ENCODE results near the gene MTCL3.
A peak's percentile ranks its signal among the peaks of the same experiment; 100 is the strongest.

MTCL3 gene

DNA sequence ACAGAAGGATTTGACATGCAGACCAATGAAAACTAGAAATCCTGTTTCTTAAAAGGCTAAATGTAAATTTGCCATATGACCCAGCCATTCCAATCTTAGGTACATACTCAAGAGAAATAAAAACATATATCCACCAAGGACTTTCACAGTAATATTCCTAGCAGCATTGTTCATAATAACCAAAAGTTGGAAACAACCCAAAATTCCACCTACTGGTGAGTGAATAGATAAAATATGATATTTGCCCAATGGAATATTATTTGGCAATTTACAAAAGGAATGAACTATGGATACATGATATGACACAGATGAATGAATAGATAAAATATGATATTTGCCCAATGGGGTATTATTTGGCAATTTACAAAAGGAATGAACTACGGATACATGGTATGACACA lies 22.7 kb downstream of the MTCL3 start:
- no peak overlapping the region for H3K4me3 Mint-ChIP-seq
- H3K36me3 Mint-ChIP-seq (ENCODE audit: low read depth) = no peaks in the 10 kb centered on the region
- H3K27me3 Mint-ChIP-seq = no peaks in the 10 kb centered on the region
- no peak for DNase-seq
- no peaks in the 10 kb centered on the region for H3K4me1 Mint-ChIP-seq (ENCODE audit: low read depth)
- H3K9me3 Mint-ChIP-seq = no peaks in the 10 kb centered on the region
- no peak overlapping the region for H3K27ac Mint-ChIP-seq

DNA sequence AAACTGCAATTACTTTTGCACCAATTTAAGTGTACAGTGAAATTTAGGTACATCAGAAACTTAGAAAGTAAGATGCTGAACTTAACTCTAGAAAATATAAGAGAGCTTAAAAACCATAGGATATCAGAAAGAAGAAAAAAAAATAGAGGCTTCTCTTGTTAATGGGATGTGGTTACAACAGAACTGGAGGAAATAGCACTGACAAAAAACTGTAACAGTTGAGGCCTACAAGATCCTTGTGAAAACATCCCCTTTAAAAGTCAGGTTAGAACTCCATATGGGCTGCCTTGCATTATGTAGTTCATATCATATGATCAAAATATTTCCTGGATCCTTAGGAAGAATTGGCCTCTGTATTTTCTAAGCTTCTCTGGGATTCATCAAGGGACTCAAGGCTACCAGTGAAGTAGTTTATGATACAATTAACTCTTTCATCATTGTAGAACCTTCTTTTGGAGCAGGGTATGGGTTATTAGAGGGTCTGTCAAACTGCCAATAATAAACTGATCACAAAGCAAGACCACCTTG lies 24.8 kb downstream of the MTCL3 start:
- Mint-ChIP-seq H3K27me3 (no peaks in the 10 kb centered on the region), H3K27ac (no peak overlapping the region), H3K4me1 (ENCODE audit: low read depth) (no peaks in the 10 kb centered on the region), H3K36me3 (ENCODE audit: low read depth) (peaks cover 6% of the 10 kb centered on the region), H3K9me3 (no peaks in the 10 kb centered on the region), H3K4me3 (no peak overlapping the region)
- no peak for DNase-seq

DNA sequence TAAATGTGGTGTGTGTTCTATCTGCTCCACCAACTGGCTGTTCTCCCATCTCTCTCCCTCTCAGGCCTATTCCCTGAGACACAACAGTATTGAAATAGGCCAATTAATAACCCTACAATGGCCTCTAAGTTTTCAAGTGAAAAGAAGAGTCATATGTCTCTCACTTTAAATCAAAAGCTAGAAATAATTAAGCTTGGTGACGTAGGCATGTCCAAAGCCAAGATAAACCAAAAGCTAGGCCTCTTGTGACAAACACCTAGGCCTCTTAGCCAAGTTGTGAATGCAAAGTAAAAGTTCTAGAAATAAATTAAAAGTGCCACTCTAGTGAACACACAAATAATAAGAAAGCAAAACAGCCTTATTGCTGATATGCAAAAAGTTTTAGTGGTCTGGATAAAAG lies 29.9 kb downstream of the MTCL3 start:
- Mint-ChIP-seq H3K4me3 (no peak overlapping the region), H3K36me3 (ENCODE audit: low read depth) (peaks cover 13% of the 10 kb centered on the region), H3K27ac (no peak overlapping the region), H3K27me3 (no peaks in the 10 kb centered on the region), H3K9me3 (peaks cover 4% of the 10 kb centered on the region), H3K4me1 (ENCODE audit: low read depth) (peaks cover 19% of the 10 kb centered on the region)
- no peak for DNase-seq

GRCh38 chr6:127486934-127487333 lies 32.2 kb downstream of the MTCL3 start:
- Mint-ChIP-seq H3K9me3 (peaks cover 4% of the 10 kb centered on the region), H3K27me3 (no peaks in the 10 kb centered on the region), H3K4me3 (no peak overlapping the region), H3K4me1 (ENCODE audit: low read depth) (peaks cover 35% of the 10 kb centered on the region), H3K36me3 (ENCODE audit: low read depth) (peaks cover 17% of the 10 kb centered on the region), H3K27ac (no peak overlapping the region)
- DNase-seq = no peak

DNA sequence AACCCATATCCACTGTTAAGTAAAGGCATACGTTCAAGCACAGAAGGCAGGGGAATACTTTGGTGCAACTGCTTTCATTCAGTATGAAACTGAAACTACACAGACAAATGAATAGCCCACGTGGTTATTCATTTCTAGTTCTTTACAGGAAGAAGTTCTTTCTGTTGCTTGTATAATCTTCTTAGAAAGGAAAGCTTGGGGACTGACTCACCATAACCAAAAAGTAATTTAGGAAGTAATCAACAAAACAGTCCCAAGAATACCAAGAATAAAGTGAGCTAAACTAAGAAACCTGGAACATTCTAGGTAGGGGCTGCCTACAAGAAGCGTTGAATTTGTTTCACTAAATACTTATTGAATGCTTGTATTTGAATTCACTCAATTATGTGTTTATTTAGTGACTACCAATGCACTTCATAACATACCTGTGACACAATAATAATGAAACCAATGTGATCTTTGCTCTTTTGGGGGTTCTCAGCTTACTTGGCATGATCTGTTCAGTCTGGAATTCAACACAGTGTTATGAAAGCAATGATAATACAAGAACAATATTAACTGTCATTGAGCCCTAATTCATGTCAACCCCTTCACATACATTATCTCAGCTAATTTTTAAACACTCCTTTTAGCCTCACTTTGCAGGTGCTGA lies 34.8 kb downstream of the MTCL3 start:
- Mint-ChIP-seq H3K9me3 (peaks cover 4% of the 10 kb centered on the region), H3K4me3 (peak overlapping the region; percentile 46), H3K27ac (peak overlapping the region; percentile 86), H3K27me3 (no peaks in the 10 kb centered on the region), H3K4me1 (ENCODE audit: low read depth) (peaks cover 37% of the 10 kb centered on the region), H3K36me3 (ENCODE audit: low read depth) (peaks cover 15% of the 10 kb centered on the region)
- DNase-seq = no peak

DNA sequence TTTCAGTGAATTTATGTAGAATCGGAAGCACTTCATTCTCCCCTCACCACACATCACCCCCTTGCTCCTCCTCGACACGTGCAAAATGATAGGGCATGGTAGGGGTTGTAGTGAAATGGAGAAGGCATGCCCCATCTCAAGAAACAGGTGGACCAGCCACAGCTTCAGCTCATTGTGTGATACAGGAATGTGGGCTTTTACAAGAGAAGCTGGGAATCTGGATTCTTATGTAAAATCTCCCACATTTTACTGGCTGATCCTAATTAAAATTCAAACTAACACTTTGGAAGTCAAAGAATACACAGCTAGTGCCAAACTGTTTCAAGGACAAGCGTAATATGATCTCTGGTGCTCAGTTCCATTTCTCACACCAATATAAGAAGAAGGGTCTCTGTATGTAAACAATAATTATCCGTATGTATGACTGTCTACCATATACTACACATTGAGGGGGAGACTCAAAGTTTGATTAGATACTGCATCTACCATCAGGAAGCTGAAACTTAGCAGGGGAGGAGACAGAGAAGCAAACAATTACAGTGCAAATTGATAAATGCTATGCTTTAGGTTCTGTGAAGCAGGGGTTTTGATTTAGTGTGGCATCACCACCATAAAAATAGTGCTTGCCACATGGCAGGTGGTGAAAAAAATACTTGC lies 35.6 kb downstream of the MTCL3 start:
- H3K4me1 Mint-ChIP-seq (ENCODE audit: low read depth) = peaks cover 37% of the 10 kb centered on the region
- DNase-seq = no peak
- H3K4me3 Mint-ChIP-seq = peak overlapping the region; percentile 46
- H3K36me3 Mint-ChIP-seq (ENCODE audit: low read depth) = peaks cover 17% of the 10 kb centered on the region
- no peaks in the 10 kb centered on the region for H3K27me3 Mint-ChIP-seq
- peaks cover 4% of the 10 kb centered on the region for H3K9me3 Mint-ChIP-seq
- H3K27ac Mint-ChIP-seq = peak overlapping the region; percentile 86

GRCh38 chr6:127482325-127482724 lies 36.8 kb downstream of the MTCL3 start:
- H3K9me3 Mint-ChIP-seq = peaks cover 4% of the 10 kb centered on the region
- H3K36me3 Mint-ChIP-seq (ENCODE audit: low read depth) = peaks cover 20% of the 10 kb centered on the region
- H3K27me3 Mint-ChIP-seq = no peaks in the 10 kb centered on the region
- H3K27ac Mint-ChIP-seq = no peak overlapping the region
- H3K4me3 Mint-ChIP-seq = no peak overlapping the region
- H3K4me1 Mint-ChIP-seq (ENCODE audit: low read depth) = peaks cover 37% of the 10 kb centered on the region
- no peak for DNase-seq

- Mint-ChIP-seq H3K4me1 (ENCODE audit: low read depth) (peaks cover 37% of the 10 kb centered on the region), H3K4me3 (no peak overlapping the region), H3K36me3 (ENCODE audit: low read depth) (peaks cover 20% of the 10 kb centered on the region), H3K27me3 (no peaks in the 10 kb centered on the region), H3K27ac (no peak overlapping the region), H3K9me3 (peaks cover 4% of the 10 kb centered on the region)
- DNase-seq = no peak
Observed at GRCh38 chr6:127481628-127482027, 37.5 kb downstream of the MTCL3 start.

- H3K4me1 Mint-ChIP-seq (ENCODE audit: low read depth) = peaks cover 37% of the 10 kb centered on the region
- H3K27me3 Mint-ChIP-seq = no peaks in the 10 kb centered on the region
- no peak for DNase-seq
- H3K27ac Mint-ChIP-seq = no peak overlapping the region
- H3K4me3 Mint-ChIP-seq = no peak overlapping the region
- H3K9me3 Mint-ChIP-seq = peaks cover 4% of the 10 kb centered on the region
- H3K36me3 Mint-ChIP-seq (ENCODE audit: low read depth) = peaks cover 25% of the 10 kb centered on the region
Observed at GRCh38 chr6:127481111-127481510, 38.0 kb downstream of the MTCL3 start.

DNA sequence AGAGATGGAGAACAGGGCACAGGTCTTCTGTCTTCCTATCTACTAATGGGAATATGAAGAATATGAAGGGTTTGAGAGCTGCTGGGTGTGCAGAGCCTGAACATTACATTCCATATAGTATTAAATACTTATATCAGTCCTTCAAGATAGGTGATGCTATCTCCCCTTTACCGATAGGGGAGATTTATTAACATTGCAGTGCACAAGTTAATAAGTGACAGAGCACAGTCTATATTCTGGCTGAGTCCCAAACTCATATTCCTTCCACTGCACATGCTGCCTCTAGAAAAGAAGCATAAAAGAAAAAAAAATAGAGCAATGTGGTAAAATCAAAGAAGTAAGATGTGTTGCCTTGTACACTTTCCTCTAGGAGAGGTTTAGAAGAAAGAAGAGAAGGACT lies 41.5 kb downstream of the MTCL3 start:
- DNase-seq = no peak
- Mint-ChIP-seq H3K4me1 (ENCODE audit: low read depth) (peaks cover 7% of the 10 kb centered on the region), H3K27ac (no peak overlapping the region), H3K27me3 (no peaks in the 10 kb centered on the region), H3K9me3 (no peaks in the 10 kb centered on the region), H3K4me3 (no peak overlapping the region), H3K36me3 (ENCODE audit: low read depth) (peaks cover 32% of the 10 kb centered on the region)

DNA sequence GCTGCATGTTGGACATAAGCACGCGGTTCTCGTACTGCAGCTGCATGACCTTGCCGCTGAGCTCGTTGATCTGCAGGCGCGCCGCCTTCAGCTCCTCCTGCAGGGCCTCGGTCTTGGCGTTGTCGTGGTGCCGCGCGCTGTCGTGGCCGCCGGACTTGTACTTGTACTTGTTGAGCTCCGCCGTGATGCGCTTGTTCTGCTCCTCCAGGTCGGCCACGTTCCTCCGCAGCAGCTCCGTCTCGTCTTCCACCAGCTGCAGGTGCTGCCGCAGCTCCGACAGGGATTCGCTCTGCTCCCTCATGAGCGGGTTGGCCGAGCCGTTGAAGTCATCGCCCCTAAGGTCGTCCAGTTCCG lies 43.3 kb downstream of the MTCL3 start:
- Mint-ChIP-seq H3K27me3 (no peaks in the 10 kb centered on the region), H3K4me3 (no peak overlapping the region), H3K27ac (no peak overlapping the region), H3K36me3 (ENCODE audit: low read depth) (peaks cover 26% of the 10 kb centered on the region), H3K9me3 (no peaks in the 10 kb centered on the region), H3K4me1 (ENCODE audit: low read depth) (no peaks in the 10 kb centered on the region)
- DNase-seq = no peak

GRCh38 chr6:127475135-127475822 lies 43.9 kb downstream of the MTCL3 start:
- Mint-ChIP-seq H3K4me3 (no peak overlapping the region), H3K4me1 (ENCODE audit: low read depth) (peaks cover 1% of the 10 kb centered on the region), H3K36me3 (ENCODE audit: low read depth) (peaks cover 26% of the 10 kb centered on the region), H3K9me3 (no peaks in the 10 kb centered on the region), H3K27ac (no peak overlapping the region), H3K27me3 (no peaks in the 10 kb centered on the region)
- no peak for DNase-seq

DNA sequence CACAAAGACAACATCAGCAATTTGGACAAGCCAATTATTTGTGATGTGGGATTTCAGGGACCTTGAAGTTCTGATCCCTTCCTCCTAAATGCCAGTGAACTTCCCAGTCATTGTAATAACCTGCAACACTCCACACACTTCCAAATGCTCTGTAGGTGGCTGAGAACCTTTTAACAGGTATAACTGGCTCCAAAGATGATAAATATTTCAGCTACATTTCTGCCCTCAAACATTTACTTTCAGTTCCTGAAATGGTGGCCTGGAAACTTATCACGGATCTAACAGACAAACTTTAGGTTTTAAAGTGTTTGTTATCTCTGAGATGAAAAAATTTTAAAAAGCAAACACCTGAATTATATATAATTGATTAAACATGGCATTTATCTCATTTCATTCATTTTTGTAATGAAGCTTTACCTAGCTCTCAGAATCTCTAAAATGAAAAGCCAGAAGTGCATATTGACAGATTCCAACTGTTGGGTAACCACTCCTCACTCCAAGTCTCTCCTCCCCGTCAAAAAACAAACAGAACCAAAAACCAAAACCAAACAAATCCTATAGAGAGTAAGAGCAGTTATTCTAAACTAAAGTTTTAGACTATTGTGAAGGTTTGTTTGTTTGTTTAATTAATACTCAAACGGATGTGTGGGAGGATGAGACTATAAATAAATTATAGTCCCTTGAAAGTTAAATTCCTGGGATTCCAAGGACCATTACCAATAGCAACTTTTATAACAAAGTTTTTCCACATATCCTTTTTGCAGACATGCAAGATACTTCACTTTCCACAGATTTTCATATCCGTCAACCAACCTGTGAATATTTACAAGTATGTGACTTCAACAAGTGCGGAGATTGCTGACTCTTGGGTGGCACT lies 47.5 kb downstream of the MTCL3 start:
- H3K4me3 Mint-ChIP-seq = no peak overlapping the region
- H3K27me3 Mint-ChIP-seq = no peaks in the 10 kb centered on the region
- H3K27ac Mint-ChIP-seq = no peak overlapping the region
- H3K36me3 Mint-ChIP-seq (ENCODE audit: low read depth) = peaks cover 21% of the 10 kb centered on the region
- H3K9me3 Mint-ChIP-seq = no peaks in the 10 kb centered on the region
- no peak for DNase-seq
- peaks cover 1% of the 10 kb centered on the region for H3K4me1 Mint-ChIP-seq (ENCODE audit: low read depth)

- no peaks in the 10 kb centered on the region for H3K27me3 Mint-ChIP-seq
- no peak overlapping the region for H3K27ac Mint-ChIP-seq
- peaks cover 3% of the 10 kb centered on the region for H3K36me3 Mint-ChIP-seq (ENCODE audit: low read depth)
- H3K4me1 Mint-ChIP-seq (ENCODE audit: low read depth) = peaks cover 1% of the 10 kb centered on the region
- DNase-seq = no peak
- H3K9me3 Mint-ChIP-seq = no peaks in the 10 kb centered on the region
- H3K4me3 Mint-ChIP-seq = no peak overlapping the region
Observed at GRCh38 chr6:127468936-127469335, 50.2 kb downstream of the MTCL3 start.
